ENCODE results near the gene NCKAP5L.

NCKAP5L gene

GRCh38 chr12:49806877-49807276 lies 21.3 kb downstream of the NCKAP5L start:
- Histone ChIP-seq H3K36me3 (ENCODE audit: control insufficient read depth, low read length) (no peaks in the 10 kb centered on the region), H4K20me1 (ENCODE audit: control insufficient read depth, insufficient read depth, low read depth, low read length) (no peaks in the 10 kb centered on the region), H3K27me3 (ENCODE audit: control insufficient read depth, low read length) (no peaks in the 10 kb centered on the region), H3F3A (ENCODE audit: control insufficient read depth, insufficient read depth) (no peaks in the 10 kb centered on the region), H3K4me2 (ENCODE audit: low read length) (no peak overlapping the region), H3K4me1 (ENCODE audit: control insufficient read depth, low read length) (peaks cover 24% of the 10 kb centered on the region), H3K9me2 (replicated peaks; ENCODE audit: control insufficient read depth, low read length) (no peaks in the 10 kb centered on the region), H3K4me3 (ENCODE audit: low read length) (no peak overlapping the region), H3K79me2 (ENCODE audit: control insufficient read depth, low read length) (0 out of 2 replicates have a peak, but pooled peaks cover 3% of the 10 kb centered on the region), H3K27ac (ENCODE audit: low read depth, low read length) (no peak overlapping the region), H3K9me3 (ENCODE audit: control insufficient read depth, insufficient read depth, low read length) (no peaks in the 10 kb centered on the region)
- TF ChIP-seq CTCF (IDR thresholded peaks at IDR 0.05; ENCODE audit: low read depth, low read length, poor library complexity, severe bottlenecking) (no peak), EZH2phosphoT487 (IDR thresholded peaks at IDR 0.05; ENCODE audit: borderline replicate concordance, low read length) (no peak)

GRCh38 chr12:49806321-49806813 lies 21.8 kb downstream of the NCKAP5L start:
- Histone ChIP-seq H3K79me2 (ENCODE audit: control insufficient read depth, low read length) (0 out of 2 replicates have a peak, but pooled peaks cover 3% of the 10 kb centered on the region), H3F3A (ENCODE audit: control insufficient read depth, insufficient read depth) (no peaks in the 10 kb centered on the region), H3K4me1 (ENCODE audit: control insufficient read depth, low read length) (peaks cover 19% of the 10 kb centered on the region), H3K4me2 (ENCODE audit: low read length) (no peak overlapping the region), H3K36me3 (ENCODE audit: control insufficient read depth, low read length) (no peaks in the 10 kb centered on the region), H3K27ac (ENCODE audit: low read depth, low read length) (no peak overlapping the region), H3K9me2 (replicated peaks; ENCODE audit: control insufficient read depth, low read length) (no peaks in the 10 kb centered on the region), H4K20me1 (ENCODE audit: control insufficient read depth, insufficient read depth, low read depth, low read length) (no peaks in the 10 kb centered on the region), H3K9me3 (ENCODE audit: control insufficient read depth, insufficient read depth, low read length) (no peaks in the 10 kb centered on the region), H3K4me3 (ENCODE audit: low read length) (no peak overlapping the region), H3K27me3 (ENCODE audit: control insufficient read depth, low read length) (no peaks in the 10 kb centered on the region)
- TF ChIP-seq EZH2phosphoT487 (IDR thresholded peaks at IDR 0.05; ENCODE audit: borderline replicate concordance, low read length) (no peak), CTCF (IDR thresholded peaks at IDR 0.05; ENCODE audit: low read depth, low read length, poor library complexity, severe bottlenecking) (no peak)

GRCh38 chr12:49805409-49805808 lies 22.8 kb downstream of the NCKAP5L start:
- no peaks in the 10 kb centered on the region for H3K9me2 ChIP-seq (replicated peaks; ENCODE audit: control insufficient read depth, low read length)
- peaks cover 10% of the 10 kb centered on the region for H3K4me1 ChIP-seq (ENCODE audit: control insufficient read depth, low read length)
- no peak overlapping the region for H3K4me2 ChIP-seq (ENCODE audit: low read length)
- no peaks in the 10 kb centered on the region for H4K20me1 ChIP-seq (ENCODE audit: control insufficient read depth, insufficient read depth, low read depth, low read length)
- no peaks in the 10 kb centered on the region for H3K27me3 ChIP-seq (ENCODE audit: control insufficient read depth, low read length)
- H3K36me3 ChIP-seq (ENCODE audit: control insufficient read depth, low read length), result no peaks in the 10 kb centered on the region
- H3K27ac ChIP-seq (ENCODE audit: low read depth, low read length), result no peak overlapping the region
- H3F3A ChIP-seq (ENCODE audit: control insufficient read depth, insufficient read depth), result no peaks in the 10 kb centered on the region
- no peak overlapping the region for H3K4me3 ChIP-seq (ENCODE audit: low read length)
- TF ChIP-seq EZH2phosphoT487 (IDR thresholded peaks at IDR 0.05; ENCODE audit: borderline replicate concordance, low read length), result no peak
- no peak for TF ChIP-seq CTCF (IDR thresholded peaks at IDR 0.05; ENCODE audit: low read depth, low read length, poor library complexity, severe bottlenecking)
- no peaks in the 10 kb centered on the region for H3K9me3 ChIP-seq (ENCODE audit: control insufficient read depth, insufficient read depth, low read length)
- no peaks in the 10 kb centered on the region for H3K79me2 ChIP-seq (ENCODE audit: control insufficient read depth, low read length)
